Liver (tissue), 3 donors: Measurements from ENCODE around the gene MOCS2.

Source experiments
- ATF3 ChIP-seq: IDR thresholded peaks from 2 replicates; pipeline ENCODE4 v1.6.1; 2016; ENCODE audit warnings: antibody characterized with exemption
- CTCF ChIP-seq: fragments of 150-350 bp; IDR thresholded peaks from 2 replicates; pipeline ENCODE4 v1.5.1; 2017; ENCODE audit warnings: improper control_type of control experiment, low read depth, low read length; ENCODE audit not compliant: missing input control
- EGR1 ChIP-seq, 2 donors: IDR thresholded peaks; 2 replicates each; pipeline ENCODE4 v1.6.1; 2016 to 2018; ENCODE audit warnings: antibody characterized with exemption in 2 of 2, low read depth in 2 of 2
- GABPA ChIP-seq, 2 donors: IDR thresholded peaks in 1 of 2; conservative IDR thresholded peaks in 1 of 2; 2 replicates each; pipeline ENCODE4 v1.6.1; 2016; ENCODE audit warnings: antibody characterized with exemption in 2 of 2, mild to moderate bottlenecking in 1 of 2, moderate library complexity in 1 of 2
- HNF4G ChIP-seq: IDR thresholded peaks from 2 replicates; pipeline ENCODE4 v1.6.1; 2016; ENCODE audit warnings: antibody characterized with exemption
- JUND ChIP-seq, 2 donors: IDR thresholded peaks; 2 replicates each; pipeline ENCODE4 v1.6.1; 2016; ENCODE audit warnings: antibody characterized with exemption in 2 of 2
- MAX ChIP-seq: IDR thresholded peaks from 2 replicates; pipeline ENCODE4 v1.6.1; 2016; ENCODE audit warnings: antibody characterized with exemption
- RAD21 ChIP-seq, 2 donors: IDR thresholded peaks; 2 replicates each; pipeline ENCODE4 v1.6.1; 2016; ENCODE audit warnings: antibody characterized with exemption in 2 of 2, mild to moderate bottlenecking in 2 of 2
- REST ChIP-seq: IDR thresholded peaks from 2 replicates; pipeline ENCODE4 v1.6.1; 2016; ENCODE audit warnings: antibody characterized with exemption, mild to moderate bottlenecking
- RXRA ChIP-seq, 2 donors: IDR thresholded peaks; 2 replicates each; pipeline ENCODE4 v1.6.1; 2017 to 2018; ENCODE audit warnings: antibody characterized with exemption in 2 of 2, mild to moderate bottlenecking in 1 of 2
- TAF1 ChIP-seq: conservative IDR thresholded peaks from 2 replicates; pipeline ENCODE4 v1.6.1; 2016; ENCODE audit warnings: antibody characterized with exemption, mild to moderate bottlenecking
- YY1 ChIP-seq: IDR thresholded peaks from 2 replicates; pipeline ENCODE4 v1.6.1; 2016; ENCODE audit warnings: antibody characterized with exemption, mild to moderate bottlenecking
- donor health status: healthy.
- donor health status: healthy.

- no peak for TF ChIP-seq CTCF
- no peak for TF ChIP-seq MAX
- no peak for TF ChIP-seq ATF3
- TF ChIP-seq YY1 = no peak
- TF ChIP-seq TAF1 = no peak
- TF ChIP-seq GABPA (IDR thresholded peaks at IDR 0.05 in 1 of 2, conservative IDR thresholded peaks at IDR 0.05 in 1 of 2) = no peak
- TF ChIP-seq RXRA (IDR thresholded peaks at IDR 0.05) = no peak
- no peak for TF ChIP-seq HNF4G
- TF ChIP-seq JUND (IDR thresholded peaks at IDR 0.05) = no peak
- TF ChIP-seq RAD21 (IDR thresholded peaks at IDR 0.05) = no peak
- TF ChIP-seq EGR1 (IDR thresholded peaks at IDR 0.05; ENCODE audit: low read depth in 2 of 2) = no peak
- TF ChIP-seq REST = no peak
Observed at GRCh38 chr5:53048248-53048647, 61.3 kb downstream of the MOCS2 start.
